GM21360 (cell line): ENCODE data around the gene MYOM3.

ENCODE experiments used
- ATAC-seq: cut with Tn5 transposase; IDR thresholded peaks from one replicate; pipeline ENCODE4 v1.9.1; 2021; ENCODE audit warnings: mild to moderate bottlenecking, moderate library complexity; ENCODE audit not compliant: unreplicated experiment

MYOM3 gene

DNA sequence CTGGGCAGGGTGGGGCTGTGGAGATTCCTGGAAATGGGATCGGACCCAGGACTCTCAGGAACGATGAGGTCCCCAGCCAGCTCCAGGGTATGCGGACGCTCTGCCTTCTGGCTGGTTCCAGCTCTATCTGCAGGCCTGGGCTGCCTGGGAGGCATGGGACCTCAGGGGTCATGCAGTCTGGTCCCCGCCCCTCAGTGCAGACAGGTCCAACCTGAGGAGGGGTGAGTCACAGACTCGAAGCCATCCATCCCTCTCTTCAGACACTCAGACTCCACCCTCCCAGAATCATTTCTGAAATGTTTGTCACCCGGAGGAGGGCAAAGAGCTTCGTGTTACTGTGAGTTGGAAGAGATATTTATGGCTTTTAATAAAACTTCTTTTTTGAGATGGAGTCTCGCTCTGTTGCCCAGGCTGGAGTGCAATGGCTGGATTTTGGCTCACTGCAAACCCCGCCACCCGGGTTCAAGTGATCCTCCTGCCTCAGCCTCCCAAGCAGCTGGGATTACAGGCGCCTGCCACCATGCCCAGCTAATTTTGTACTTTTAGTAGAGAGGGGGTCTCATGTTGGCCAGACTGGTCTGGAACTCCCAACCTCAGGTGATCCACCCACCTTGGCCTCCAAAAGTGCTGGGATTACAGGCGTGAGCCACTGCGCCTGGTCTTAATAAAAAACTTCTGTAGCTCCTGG is 5.9 kb upstream of the MYOM3 start:
- ATAC-seq: no peak

- ATAC-seq: no peak
Measured at GRCh38 chr1:24117132-24117531, 5.2 kb upstream of the MYOM3 start.

DNA sequence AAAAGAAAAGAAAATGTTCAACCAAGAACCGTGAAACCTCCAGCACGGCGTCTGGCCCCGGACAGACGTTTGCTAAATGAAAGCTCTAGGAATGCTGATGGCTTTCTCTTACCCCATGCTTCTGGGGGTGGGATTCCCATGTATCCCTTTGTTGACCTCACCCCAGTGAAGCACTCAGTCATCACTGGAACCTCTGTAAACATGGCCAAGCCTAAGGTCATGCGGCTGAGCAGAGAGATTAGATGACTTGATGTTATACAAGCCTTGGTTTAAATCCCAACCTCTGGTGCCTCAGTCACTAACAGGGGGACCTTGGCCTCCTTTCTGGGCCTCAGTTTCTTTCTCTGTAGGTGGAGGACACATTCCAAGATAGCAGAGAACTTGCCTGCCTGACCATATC is 2.8 kb upstream of the MYOM3 start:
- no peak for ATAC-seq

DNA sequence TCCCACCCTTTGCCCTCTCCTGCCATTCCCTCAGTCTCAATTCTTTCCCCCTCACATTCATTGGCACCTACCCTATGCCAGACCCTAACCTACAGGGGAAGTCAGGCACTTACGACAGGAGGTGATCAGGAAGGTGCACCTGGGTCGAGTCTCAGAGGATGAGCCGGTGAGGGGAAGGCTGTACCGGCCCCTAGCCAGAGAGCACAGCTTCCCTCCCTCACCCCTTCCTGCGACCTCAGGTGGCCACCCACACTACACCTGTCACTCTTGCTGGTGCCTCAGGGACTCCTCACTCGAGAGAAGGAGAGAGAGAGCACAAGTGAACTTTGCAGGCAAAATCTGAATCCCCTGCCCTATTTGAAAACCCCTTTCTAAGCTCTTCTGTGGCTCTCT is 1.7 kb upstream of the MYOM3 start:
- no peak for ATAC-seq

DNA sequence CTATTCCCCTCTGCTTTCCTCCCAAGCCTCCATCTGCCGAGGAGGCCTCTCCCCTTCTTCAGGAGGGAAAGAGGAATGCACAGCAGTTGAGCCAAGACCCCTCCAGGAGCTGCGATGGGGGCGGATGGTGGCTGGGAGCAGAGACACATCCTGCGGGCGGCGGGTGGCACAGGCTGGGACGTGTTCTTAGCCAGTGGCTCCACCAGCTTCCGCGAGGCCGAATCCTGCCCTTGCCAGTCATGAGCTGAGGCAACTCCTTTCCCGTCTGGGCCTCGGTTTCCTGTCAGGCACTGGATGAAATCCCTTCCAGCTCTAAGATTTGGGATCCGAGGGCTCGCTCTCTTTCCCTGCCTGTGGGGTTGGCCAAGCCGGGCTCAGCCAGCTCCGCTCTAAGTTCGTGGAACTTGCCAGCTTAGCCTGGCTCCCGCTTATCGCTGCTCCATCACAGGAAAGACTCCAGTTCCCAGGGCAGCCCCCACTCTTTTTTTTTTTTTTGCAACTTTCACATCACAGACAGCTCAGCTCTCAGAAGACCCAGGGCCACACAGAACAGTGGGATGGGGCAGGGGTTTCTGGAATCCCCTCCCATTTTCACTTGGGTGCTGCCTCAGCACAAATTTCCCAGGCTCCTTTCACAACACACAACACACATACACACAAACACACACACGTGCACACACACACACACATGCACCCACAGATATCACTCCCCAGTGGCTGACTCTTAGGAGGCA is 506 bp downstream of the MYOM3 start:
- no peak for ATAC-seq

GRCh38 chr1:24110642-24111261 is 1.2 kb downstream of the MYOM3 start:
- ATAC-seq: no peak

DNA sequence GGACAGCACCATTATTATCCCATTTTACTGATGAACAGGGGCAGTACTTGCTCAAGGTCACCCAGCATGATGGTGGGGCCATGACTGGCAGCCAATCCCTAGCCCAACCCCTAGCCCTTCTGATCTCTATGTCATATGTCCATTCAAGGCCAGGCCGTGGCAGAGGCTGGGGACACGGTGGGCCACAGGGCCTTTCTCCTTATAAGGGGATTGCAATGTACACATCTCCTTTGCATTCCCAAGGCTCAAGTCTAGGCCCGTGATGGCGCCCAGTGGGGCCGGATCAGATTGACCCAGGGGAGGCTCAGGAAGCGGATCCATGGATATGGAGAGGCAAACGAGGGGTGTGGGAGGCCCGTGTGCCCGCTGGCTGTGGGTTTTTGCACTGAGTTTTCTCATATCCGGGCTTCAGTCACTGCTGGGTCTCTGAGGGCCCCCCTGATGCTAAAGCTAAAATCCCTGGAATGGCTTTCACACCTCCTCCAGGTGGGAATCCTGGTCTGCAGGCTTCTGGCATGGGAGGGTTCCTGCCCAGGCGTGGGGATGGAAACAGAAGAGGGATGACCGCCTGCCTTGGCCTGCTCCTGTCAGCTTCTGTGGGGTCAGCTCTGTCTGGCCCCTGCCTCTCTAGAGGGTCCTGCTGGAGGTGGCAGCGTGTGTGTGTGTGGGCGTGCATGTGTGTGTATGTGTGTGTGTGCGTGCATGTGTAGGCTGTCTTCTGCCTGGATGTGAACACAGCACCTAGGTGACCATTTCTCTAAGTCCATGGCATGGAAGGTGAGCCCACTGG is 2.1 kb downstream of the MYOM3 start:
- ATAC-seq: no peak

GRCh38 chr1:24109166-24109483 is 2.8 kb downstream of the MYOM3 start:
- no peak for ATAC-seq

DNA sequence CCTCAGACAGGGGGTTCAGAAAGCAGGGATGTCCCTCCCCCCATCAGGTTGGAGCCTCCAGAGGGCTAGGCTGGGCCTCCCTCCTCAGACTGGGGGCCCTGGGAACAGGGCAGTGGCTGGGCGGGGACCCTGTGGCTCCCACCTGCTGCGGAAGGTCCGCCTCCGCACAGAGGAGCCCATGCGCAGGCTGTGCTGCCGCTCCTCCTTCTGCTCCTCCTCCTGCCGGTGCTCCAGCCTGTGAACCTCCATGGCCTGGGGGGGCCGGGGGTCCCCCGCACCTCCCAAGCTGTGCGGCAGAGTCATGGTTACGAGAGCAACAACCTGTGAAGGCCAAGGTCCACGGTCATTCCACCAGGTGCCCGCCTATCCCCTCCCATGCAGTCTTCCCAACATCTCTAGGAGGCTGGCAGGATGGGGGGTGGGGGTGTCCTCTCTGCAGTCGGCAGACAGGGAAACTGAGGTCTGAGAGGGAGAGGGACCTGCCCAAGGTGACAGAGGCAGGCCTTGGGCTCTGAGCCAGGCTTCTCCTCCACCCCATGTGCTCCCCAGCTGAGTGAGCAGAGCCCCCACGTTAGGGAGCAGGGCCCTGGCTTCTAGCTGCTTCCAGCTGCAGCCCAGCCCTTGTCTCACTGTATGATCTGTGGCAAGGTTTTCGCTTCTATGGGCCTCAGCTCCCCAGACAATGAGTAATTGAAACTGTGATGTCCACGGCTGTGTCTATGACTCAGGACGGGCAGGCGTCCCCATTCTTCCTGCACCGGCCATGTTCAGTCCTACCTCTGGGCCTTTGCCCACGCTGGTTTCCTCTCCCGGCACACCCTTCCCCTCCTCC is 3.4 kb downstream of the MYOM3 start:
- ATAC-seq: no peak

GRCh38 chr1:24107462-24108138 is 4.3 kb downstream of the MYOM3 start:
- no peak for ATAC-seq

- ATAC-seq: no peak
Measured at GRCh38 chr1:24105368-24106160, 6.4 kb downstream of the MYOM3 start.

- no peak for ATAC-seq
Measured at GRCh38 chr1:24104854-24105253, 7.1 kb downstream of the MYOM3 start.

GRCh38 chr1:24103879-24104278 is 8.1 kb downstream of the MYOM3 start:
- no peak for ATAC-seq

- ATAC-seq: no peak
Measured at GRCh38 chr1:24103408-24103807, 8.5 kb downstream of the MYOM3 start.

DNA sequence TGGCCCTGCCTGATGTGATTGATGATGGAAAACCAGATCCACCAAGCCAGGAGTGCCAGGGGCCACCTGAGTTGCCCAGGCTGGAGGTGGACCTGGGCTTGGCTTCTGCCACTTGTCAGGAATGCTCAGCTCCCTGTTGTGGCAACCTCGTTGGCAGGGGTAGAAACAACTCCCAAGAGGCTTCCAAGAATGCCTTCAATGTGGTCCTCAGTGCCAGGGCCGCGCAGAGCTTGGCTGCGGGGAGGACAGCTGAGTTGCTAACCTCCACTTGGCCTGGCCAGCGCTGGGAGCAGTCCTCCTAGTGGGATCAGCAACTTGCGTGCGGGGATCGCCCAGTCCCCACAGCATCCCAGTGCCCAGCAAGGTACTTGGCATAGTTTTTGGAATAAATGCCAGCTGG is 9.0 kb downstream of the MYOM3 start:
- no peak for ATAC-seq

- ATAC-seq: no peak
Measured at GRCh38 chr1:24101796-24102586, 9.9 kb downstream of the MYOM3 start.

DNA sequence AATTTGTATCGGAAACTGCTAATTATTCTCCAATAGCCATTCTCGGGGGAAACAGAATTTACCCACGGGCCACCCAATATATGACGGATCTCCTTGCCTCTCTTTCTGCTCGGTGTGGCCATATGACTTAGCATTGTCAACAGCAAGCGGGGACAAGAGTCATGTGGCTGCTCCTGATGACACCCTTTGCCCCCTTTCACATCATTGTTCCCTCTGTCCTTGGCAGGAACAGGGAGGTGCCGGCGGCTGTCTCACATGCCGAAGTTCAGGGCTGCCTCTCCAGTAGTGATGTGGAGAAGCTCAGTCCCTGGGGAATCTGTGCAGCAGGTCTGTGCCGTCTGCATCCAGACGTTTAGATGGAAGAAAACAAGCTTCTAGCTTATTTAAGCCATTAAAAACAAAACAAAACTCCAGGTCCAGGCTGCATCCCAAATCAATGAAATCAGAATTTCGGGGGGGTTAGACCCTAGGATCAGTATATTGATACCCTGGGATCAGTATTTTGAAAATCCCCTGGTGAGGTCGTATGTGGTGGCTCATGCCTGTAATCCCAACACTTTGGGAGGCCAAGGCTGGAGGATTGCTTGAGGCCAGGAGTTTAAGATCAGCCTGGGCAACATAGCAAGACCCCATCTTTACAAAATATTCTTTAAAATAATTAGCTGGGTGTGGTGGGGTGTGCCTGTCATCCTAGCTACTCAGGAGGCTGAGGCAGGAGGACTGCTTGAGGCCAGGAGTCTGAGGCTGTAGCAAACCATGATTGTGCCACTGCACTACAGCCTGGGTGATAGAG is 10.8 kb downstream of the MYOM3 start:
- ATAC-seq: no peak
